Activated CD4-positive, alpha-beta T cell treated with anti-CD3 and anti-CD28 coated beads, Interleukin-2, Interleukin-4, amounts not matched to agents 100 ng/mL and 50 ng/mL, durations not matched to agents 16 hours and 8 hours (primary cell): ENCODE data around the gene GPR137.
A peak's percentile ranks its signal among the peaks of the same experiment; 100 is the strongest.
"Not testable (repeated sequence)": the region's sequence is repeated elsewhere in the genome, so short reads cannot be mapped to it uniquely, and the experiment has no call there.

ENCODE experiments used
- DNase-seq: peaks from one replicate; pipeline ENCODE4 v3.0.0-alpha.2; 2020; ENCODE audit warnings: low spot score

GPR137 gene, protein sequence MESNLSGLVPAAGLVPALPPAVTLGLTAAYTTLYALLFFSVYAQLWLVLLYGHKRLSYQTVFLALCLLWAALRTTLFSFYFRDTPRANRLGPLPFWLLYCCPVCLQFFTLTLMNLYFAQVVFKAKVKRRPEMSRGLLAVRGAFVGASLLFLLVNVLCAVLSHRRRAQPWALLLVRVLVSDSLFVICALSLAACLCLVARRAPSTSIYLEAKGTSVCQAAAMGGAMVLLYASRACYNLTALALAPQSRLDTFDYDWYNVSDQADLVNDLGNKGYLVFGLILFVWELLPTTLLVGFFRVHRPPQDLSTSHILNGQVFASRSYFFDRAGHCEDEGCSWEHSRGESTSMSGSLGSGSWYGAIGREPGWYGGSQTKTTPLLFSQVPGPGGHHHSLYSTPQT

GRCh38 chr11:64284962-64285884, at the start of gene GPR137:
Gene GPR137 (plus strand): TSS chr11:64285848. CDS start chr11:64286525, 677 bp downstream.
- DNase-seq = peak; percentile 86

GRCh38 chr11:64237484-64237951, 48.1 kb upstream of the GPR137 start:
- DNase-seq = no peak

GRCh38 chr11:64238076-64238475, 47.6 kb upstream of the GPR137 start:
- DNase-seq = no peak

- no peak for DNase-seq
Measured at GRCh38 chr11:64238999-64239398, 46.6 kb upstream of the GPR137 start.

DNA sequence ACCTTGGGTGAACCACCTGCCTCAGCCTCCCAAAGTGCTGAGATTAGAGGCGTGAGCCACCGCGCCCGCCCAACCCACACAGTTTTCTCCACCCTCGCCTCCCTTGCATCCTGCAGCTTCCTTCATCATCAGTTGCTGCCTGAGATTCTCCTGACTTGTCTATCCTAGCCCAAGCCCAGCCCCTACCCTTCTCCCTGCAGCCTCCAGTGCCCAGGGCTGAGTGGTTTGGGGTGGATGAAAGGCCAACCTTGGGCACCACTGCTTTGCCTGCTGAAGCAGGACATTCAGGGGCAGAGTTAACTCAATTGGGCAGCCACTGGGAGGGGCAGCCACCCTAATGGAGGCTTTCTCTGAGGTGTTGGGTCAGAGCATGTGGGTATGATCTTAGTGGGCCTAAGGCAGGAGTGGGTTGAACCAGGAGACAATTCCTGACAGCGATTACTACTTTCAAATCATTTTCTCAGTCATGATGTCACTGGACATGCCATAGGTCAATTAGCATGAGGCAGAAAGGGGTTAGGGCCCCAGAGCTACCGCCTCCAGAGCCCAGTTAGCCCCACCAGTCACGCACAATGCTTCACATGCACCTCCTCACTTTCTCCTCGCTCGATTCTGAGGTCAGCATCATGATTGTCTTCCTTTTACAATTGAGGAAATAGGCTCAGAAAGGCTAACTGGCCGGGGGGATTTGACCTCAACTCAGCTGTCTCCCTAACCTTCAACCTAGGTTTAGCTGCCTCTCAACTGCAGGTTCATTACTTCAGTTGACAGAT, 45.8 kb upstream of the GPR137 start:
- no peak for DNase-seq

- peak; percentile 98 for DNase-seq
Measured at GRCh38 chr11:64240435-64241240, 45.0 kb upstream of the GPR137 start, which contains the start of gene FKBP2. Gene FKBP2 (plus strand): TSS chr11:64241095. CDS start chr11:64242388, 1,293 bp downstream.

- DNase-seq = peak; percentile 100
Measured at GRCh38 chr11:64241241-64241490, 44.5 kb upstream of the GPR137 start.

- DNase-seq = no peak
Measured at GRCh38 chr11:64241491-64242374, 43.9 kb upstream of the GPR137 start.

DNA sequence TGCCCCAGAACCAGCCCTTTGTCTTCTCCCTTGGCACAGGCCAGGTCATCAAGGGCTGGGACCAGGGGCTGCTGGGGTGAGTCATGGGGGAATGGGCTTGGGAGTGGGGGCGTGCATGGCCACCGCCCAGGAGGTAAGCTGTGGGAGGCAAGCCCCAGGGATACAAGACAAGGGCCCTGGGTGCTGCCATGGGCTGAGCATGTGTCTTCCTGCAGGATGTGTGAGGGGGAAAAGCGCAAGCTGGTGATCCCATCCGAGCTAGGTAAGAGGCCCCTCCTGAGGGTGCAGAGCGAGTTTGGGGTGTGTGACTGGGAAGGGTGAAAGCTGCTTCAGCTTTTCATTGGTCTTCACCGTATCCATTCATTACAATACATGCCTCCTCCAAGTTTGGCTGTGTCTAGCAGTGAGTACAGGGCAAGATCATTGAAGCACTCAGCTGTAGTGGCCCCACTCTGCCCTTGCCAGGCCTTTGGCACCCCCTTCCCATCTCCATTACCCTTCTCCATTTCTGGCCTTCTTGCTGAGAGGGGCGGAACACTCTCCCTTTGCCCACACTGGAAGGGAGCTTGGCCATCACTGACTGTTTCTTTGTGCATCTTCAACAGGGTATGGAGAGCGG, 42.3 kb upstream of the GPR137 start:
- no peak for DNase-seq

- DNase-seq = no peak
Measured at GRCh38 chr11:64244107-64244506, 41.5 kb upstream of the GPR137 start.

GRCh38 chr11:64244966-64245365, 40.7 kb upstream of the GPR137 start:
- no peak for DNase-seq

DNA sequence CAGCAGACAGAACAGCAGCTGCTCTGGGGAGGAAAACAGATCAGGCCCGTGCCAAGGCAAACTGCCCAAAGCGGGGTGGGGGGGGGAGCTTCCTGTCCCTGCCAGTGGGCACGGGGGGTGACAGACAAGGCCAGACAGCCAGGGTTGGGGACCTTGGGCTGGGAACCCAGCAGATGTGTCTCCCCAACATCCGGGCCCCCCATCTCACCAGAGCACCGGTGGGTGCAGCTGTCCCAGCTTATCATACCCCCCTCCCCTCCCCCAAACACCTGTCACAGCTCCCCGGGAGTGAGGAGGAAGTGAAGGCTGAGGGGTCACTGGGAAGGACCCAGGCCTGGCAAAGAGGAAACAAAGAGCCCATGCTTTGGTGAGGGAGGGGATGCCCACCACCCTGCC, 40.2 kb upstream of the GPR137 start:
- DNase-seq = no peak

GRCh38 chr11:64245797-64246620, 39.6 kb upstream of the GPR137 start:
- DNase-seq = peak; percentile 67

GRCh38 chr11:64246621-64246870, 39.1 kb upstream of the GPR137 start:
- DNase-seq = not testable (repeated sequence)

GRCh38 chr11:64246871-64247728, 38.5 kb upstream of the GPR137 start, which contains the start of gene PPP1R14B:
Gene PPP1R14B (minus strand): TSS chr11:64246943. CDS start chr11:64246673, 270 bp downstream.
- peak; percentile 86 for DNase-seq

GRCh38 chr11:64247729-64248531, 37.7 kb upstream of the GPR137 start:
- no peak for DNase-seq

GRCh38 chr11:64248578-64248977, 37.1 kb upstream of the GPR137 start:
- DNase-seq = no peak
